ENCODE results near the gene TRDMT1. TPM values are rescaled to one million over a fixed set of nuclear protein-coding genes. Genes with fewer than 3 reads are reported as not detected.

The TRDMT1 gene
- total RNA-seq, 1 experiment from 2014 or later, result 20.2 TPM

DNA sequence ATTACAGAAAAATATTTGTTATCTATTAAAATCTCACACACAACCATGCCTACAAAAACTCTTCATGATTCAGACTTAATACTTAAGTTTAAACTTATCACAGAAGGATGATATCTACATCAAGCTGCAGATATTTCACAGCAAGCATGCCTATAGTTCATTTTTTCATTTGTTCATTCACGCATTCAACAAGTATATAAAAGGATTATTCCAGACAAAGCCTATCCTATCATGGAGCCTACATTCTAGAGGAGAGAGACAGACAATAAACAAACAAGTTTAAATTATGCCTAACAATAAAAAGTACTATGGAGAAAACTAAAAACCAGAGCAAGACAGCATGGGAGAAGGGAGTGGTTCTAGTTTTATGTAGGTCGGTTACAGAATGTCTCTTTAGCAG is 10.9 kb downstream of the TRDMT1 start:
- Histone ChIP-seq H3K4ac (ENCODE audit: low read depth, low read length) (no peak overlapping the region), H3K23me2 (ENCODE audit: insufficient read length, low read depth, low read length, poor library complexity, severe bottlenecking) (no peaks in the 10 kb centered on the region), H2BK20ac (ENCODE audit: low read depth, low read length, poor library complexity, severe bottlenecking) (no peak overlapping the region), H2AK5ac (ENCODE audit: insufficient read length, low read length) (no peak overlapping the region), H3K9me3 (ENCODE audit: control insufficient read depth, low read depth, low read length) (no peaks in the 10 kb centered on the region), H3K18ac (ENCODE audit: insufficient read length, low read depth, low read length) (no peak overlapping the region), H3K79me1 (ENCODE audit: insufficient read depth, low read depth, low read length, poor library complexity, severe bottlenecking) (peaks cover 2% of the 10 kb centered on the region), H4K91ac (ENCODE audit: insufficient read length, low read depth, low read length) (no peak overlapping the region), H3K79me2 (ENCODE audit: insufficient read depth, low read length) (no peaks in the 10 kb centered on the region), H3K4me1 (ENCODE audit: insufficient read depth, low read length) (no peaks in the 10 kb centered on the region), H2BK120ac (ENCODE audit: low read depth, low read length, poor library complexity, severe bottlenecking) (no peak overlapping the region), H3K27ac (ENCODE audit: insufficient read length, low read depth, low read length) (no peak overlapping the region), H2BK12ac (ENCODE audit: insufficient read length, low read depth, low read length) (no peak overlapping the region), H2AFZ (ENCODE audit: low read length) (no peak overlapping the region), H2BK5ac (ENCODE audit: insufficient read length, low read length) (no peak overlapping the region), H3K56ac (ENCODE audit: insufficient read length, low read depth, low read length) (no peak overlapping the region), H4K5ac (ENCODE audit: insufficient read length, low read depth, low read length) (no peak overlapping the region), H3T11ph (ENCODE audit: low read length) (no peak overlapping the region), H3K4me2 (ENCODE audit: insufficient read depth, insufficient read length, low read length) (no peak overlapping the region), H2BK15ac (ENCODE audit: low read depth, low read length) (no peak overlapping the region), H4K20me1 (ENCODE audit: control insufficient read depth, insufficient read depth, insufficient read length) (no peaks in the 10 kb centered on the region), H4K8ac (replicated peaks; ENCODE audit: insufficient read length, low read depth, low read length) (no peak overlapping the region), H3K23ac (ENCODE audit: insufficient read length, low read depth, low read length) (no peak overlapping the region), H3K14ac (ENCODE audit: insufficient read depth, low read length) (no peak overlapping the region), H3K9ac (ENCODE audit: extremely low read depth, insufficient read length, low read length) (no peak overlapping the region), H3K27me3 (ENCODE audit: insufficient read depth, low read length) (no peaks in the 10 kb centered on the region)
- peak overlapping the region in 1 of 3 experiments; percentile 46; a peak in 2 of 7 replicates for H3K27ac Mint-ChIP-seq
- H3K9me3 Mint-ChIP-seq, result peaks cover 2 to 7% of the 10 kb centered on the region in 2 experiments; a peak in 4 of 5 replicates
- peaks cover 14 to 15% of the 10 kb centered on the region in 2 experiments; a peak in 3 of 4 replicates for H3K4me1 Mint-ChIP-seq
- H3K27me3 Mint-ChIP-seq (ENCODE audit: low read depth), result no peaks in the 10 kb centered on the region
- no peak overlapping the region for H3K4me3 Mint-ChIP-seq
- H3K36me3 Mint-ChIP-seq (ENCODE audit: insufficient read depth in 1 of 3, low read depth in 3 of 3), result peaks cover 0 to 6% (median 0%) of the 10 kb centered on the region in 3 experiments; a peak in 3 of 7 replicates
- TF ChIP-seq, protein P1, sequence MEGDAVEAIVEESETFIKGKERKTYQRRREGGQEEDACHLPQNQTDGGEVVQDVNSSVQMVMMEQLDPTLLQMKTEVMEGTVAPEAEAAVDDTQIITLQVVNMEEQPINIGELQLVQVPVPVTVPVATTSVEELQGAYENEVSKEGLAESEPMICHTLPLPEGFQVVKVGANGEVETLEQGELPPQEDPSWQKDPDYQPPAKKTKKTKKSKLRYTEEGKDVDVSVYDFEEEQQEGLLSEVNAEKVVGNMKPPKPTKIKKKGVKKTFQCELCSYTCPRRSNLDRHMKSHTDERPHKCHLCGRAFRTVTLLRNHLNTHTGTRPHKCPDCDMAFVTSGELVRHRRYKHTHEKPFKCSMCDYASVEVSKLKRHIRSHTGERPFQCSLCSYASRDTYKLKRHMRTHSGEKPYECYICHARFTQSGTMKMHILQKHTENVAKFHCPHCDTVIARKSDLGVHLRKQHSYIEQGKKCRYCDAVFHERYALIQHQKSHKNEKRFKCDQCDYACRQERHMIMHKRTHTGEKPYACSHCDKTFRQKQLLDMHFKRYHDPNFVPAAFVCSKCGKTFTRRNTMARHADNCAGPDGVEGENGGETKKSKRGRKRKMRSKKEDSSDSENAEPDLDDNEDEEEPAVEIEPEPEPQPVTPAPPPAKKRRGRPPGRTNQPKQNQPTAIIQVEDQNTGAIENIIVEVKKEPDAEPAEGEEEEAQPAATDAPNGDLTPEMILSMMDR (conservative IDR thresholded peaks at IDR 0.05), result no peak
- no peak for DNase-seq
- no CpG with 5 or more reads among the region's 2 CpGs for WGBS (ENCODE audit: extremely low coverage, insufficient read length, low lambda C conversion rate)

All from H9 (cell line).